GM21619 (cell line): ENCODE data around the gene GRPEL1.
"Not testable (repeated sequence)": the region's sequence is repeated elsewhere in the genome, so short reads cannot be mapped to it uniquely, and the experiment has no call there.

Experiments
- ATAC-seq: cut with Tn5 transposase; IDR thresholded peaks from one replicate; pipeline ENCODE4 v1.9.1; 2021; ENCODE audit not compliant: unreplicated experiment

Gene GRPEL1

DNA sequence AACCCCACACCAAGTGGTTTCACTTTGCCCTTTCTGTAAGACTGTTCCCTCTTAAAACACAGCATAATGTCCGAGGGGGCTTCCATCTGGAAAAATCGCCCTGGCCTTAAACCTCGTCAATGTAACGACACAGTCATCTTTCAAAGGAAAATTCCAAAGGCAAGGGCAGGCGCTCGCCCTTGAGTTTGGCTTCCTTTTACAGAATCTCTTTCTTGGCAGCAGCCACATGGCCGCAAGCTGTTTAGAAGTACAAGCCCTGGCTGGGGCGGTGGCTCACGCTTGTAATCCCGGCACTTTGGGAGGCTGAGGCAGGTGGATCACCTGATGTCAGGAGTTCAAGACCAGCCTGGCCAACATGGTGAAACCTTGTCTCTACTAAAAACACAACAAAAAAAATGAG is 27.1 kb upstream of the GRPEL1 start:
- ATAC-seq = no peak

DNA sequence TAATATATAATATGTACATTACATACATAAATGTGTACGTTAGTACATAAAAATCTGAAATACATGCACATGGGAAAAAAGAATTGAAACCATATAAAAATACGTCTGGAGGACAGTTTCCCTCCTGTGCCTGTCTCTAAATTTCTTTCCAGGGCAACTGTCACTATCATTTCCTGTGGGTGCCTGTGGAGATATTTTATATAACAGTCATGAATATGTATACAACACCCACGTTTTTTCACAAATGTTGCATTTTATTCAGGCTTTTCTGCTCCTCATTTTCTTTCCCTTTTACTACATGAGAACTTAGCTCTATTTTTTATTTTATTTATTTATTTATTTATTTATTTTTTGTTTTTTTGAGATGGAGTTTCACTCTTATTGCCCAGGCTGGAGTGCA is 24.2 kb upstream of the GRPEL1 start:
- no peak for ATAC-seq

DNA sequence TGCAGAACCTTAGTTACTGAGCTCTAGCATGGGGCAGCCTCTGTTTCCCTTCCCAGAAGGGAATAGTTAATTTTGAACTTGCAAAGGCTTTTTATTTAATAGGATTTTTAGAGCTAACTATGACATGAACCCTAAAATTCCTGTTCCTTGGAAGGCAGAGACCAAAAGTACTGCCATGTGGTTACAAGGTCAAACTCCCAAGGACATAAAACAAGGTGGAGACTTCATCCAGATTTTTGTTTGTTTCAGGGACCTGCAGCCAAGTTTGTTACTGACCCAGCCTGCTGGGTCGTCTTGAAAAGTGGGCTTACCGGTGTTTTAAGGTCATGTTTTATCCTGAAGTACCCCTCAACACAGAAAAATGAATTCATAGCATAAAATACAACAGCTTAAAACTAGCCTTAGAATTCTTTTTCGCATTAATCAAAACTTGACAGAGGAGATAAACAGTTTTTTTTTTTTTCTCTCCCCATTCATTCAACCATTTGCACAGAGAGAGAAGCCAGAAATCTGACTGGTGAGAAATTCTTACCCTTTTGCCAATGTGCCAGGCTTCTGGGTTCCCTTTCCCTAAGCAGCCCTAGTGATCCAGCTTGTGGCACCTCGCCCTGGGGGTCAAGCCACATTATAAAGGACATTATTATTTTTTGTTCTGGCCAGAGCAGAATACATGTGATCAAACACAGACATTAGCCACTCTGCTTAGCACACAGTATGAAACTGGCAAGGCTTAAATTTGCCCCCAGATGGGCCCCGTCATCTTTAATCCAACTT is 21.5 kb upstream of the GRPEL1 start:
- no peak for ATAC-seq

DNA sequence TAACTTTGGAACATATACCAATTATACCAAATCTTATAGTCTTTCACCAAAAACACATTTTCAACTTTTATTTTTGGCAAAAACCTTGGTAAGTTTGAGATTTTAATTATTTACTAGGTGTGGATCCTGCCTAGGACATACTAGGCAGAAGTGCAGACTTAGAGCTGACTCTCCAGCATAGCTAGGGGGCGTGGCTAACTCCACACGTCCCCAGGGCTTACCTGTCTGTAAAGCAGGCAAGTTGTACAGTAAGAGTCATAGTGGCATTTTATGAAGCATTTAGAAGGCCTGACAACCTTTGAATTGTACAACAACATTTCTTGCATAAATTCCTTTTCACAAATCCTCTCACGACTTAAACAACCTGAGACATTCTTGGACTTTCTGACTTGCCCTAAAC is 19.2 kb upstream of the GRPEL1 start:
- ATAC-seq = no peak

DNA sequence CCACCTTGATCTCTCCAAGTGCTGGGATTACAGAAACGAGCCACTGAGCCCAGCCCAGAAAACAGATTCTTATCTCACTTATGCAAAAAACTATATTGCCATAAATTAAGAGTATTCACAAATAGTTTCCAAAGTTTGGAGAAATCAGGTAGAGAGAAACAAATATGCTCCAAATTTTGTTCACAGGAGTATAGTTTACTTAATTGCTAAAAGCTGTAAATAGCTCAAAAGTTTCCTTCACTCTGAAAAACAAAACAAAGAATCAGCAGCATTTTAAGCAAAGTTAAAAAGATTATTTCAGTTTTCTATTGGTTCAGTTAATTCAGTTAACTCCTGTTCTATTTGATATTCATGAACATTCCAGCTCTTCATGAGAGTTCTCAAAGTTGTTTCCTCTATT is 18.5 kb upstream of the GRPEL1 start:
- no peak for ATAC-seq

DNA sequence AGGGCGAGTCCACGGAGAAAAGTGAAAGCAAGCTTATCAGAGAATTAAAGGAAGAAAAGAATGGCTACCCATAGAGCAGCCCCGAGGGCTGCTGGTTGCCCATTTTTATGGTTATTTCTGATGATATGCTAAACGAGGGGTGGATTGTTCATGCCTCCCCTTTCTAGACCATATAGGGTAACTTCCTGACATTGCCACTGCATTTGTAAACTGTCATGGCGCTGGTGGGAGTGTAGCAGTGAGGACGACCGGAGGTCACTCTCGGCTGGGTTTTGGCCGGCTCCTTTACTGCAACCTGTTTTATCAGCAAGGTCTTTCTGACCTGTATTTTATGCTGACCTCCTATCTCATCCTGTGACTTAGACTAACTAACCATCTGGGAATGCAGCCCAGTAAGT is 16.7 kb upstream of the GRPEL1 start:
- ATAC-seq = not testable (repeated sequence)

DNA sequence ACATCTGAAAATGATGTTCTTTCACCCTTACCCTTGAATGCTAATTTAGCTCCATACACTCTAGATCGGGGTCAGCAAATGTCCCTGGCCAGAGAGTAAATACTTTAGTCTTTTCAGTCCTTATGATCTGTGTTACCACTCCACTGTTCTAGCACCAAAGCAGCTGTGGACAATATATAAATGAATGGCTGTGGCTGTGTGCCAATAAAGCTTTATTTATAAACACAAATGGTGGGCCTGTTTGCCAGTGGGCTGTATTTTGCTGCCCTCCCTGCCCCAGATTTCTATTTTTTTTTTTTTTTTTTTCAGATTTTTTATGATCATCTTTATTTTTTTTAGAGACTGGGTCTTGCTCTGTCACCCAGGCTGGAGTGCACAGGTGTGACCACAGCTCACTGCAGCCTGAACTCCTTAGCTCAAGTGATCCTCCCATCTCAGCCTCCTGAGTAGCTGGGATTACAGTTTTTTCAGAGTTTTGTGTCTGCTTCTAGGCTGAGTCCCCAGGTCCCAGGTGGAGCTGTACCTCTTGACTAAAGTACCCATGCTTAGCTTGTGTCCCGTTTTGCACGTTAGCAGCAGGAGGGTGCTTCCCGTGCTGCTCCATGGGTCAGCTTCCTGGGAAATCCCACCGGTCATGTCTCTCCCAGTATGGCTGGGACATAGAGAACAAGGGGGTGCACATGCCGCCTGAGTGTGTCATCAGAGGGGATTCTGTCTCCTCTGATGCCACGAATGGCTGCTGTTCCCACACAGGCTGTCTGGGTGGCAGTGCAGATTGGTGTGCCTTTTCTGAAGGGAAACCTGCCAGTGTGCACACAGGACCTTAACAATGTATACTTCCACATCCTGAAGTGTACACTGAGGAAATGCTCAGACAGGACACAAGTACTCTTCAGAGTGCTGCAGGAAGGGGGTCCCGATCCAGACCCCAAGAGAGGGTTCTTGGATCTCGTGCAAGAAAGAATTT is 16.0 kb upstream of the GRPEL1 start:
- no peak for ATAC-seq

DNA sequence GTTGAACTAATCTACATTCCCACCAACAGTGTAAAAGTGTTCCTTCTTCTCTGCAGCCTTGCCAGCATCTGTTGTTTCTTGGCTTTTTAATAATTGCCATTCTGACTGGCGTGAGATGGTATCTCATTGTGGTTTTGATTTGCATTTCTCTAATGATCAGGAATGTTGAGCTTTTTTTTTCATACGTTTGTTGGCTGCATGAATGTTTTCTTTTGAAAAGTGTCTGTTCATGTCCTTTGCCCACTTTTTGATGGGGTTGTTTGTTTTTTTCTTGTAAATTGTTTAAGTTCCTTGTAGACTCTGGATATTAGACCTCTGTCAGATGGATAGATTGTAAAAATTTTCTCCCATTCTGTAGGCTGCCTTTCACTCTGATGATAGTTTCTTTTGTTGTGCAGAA is 12.0 kb upstream of the GRPEL1 start:
- ATAC-seq = not testable (repeated sequence)

DNA sequence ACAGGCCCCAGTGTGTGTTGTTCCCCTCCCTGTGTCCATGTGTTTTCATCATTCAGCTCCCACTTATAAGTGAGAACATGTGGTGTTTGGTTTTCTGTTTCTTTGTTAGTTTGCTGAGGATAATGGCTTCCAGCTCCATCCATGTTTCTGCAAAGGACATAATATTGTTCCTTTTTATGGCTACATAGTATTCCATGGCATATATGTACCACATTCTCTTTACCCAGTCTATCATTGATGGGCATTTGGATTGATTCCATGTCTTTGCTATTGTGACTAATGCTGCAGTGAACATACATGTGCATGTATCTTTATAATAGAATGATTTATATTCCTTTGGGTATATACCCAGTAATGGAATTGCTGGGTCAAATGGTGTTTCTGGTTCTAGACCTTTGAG is 11.6 kb upstream of the GRPEL1 start:
- not testable (repeated sequence) for ATAC-seq

DNA sequence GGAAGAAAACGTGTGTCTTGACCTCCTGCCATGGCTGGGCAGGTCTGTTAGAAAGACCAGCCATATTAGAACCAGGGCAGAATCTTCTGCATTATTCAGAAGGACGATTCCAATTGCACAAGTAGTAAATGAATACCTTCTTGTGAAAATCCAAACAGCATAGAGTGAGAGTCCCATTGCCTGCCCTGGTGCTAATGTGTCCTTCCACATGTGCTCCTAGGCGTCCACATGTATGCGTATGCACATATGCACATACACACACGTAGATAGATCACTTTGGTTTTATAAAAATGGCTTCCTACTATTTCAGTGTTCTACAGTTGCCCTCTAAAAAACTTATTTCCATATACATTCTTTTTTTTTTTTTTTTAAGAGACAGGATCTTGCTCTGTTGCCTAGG is 10.2 kb upstream of the GRPEL1 start:
- ATAC-seq = no peak

DNA sequence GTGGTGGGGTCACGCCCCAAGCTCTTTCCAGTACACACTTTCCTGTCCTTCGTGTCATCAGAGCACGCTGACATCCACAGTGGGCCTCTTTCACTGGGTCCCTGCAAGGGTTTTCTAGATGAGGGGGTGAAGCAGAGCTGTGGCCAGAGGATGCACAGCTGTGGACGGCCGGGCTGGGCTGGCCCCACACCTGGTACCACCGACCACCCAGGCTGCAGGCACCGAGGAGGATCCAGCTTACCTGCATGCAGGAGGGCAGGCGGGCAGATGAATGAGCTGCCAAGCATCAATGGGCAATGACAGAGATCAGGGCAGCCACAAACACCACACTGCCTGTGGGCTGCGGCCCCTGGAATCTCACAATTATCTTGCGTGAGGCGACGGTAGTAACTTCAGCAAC is 9.5 kb upstream of the GRPEL1 start:
- ATAC-seq = no peak

DNA sequence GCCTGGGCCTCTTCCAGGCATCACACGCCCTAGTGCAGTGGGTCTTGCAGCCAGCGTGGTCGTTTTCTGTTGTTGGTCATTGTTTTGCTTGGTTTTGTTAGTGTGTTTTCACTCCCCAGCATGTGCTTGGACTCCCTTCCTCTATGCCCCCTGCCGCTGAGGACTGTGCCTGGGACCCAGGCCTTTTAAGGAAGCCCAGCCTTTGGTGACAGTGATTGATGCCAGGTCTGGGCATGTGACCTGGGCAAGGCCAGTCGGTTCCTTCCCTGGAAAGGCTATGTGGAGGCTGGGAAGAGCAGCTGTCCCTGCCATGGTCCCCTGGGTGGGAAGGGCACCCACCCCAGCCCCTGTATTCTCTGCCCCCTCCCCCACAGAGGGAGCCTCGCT is 8.8 kb upstream of the GRPEL1 start:
- no peak for ATAC-seq

DNA sequence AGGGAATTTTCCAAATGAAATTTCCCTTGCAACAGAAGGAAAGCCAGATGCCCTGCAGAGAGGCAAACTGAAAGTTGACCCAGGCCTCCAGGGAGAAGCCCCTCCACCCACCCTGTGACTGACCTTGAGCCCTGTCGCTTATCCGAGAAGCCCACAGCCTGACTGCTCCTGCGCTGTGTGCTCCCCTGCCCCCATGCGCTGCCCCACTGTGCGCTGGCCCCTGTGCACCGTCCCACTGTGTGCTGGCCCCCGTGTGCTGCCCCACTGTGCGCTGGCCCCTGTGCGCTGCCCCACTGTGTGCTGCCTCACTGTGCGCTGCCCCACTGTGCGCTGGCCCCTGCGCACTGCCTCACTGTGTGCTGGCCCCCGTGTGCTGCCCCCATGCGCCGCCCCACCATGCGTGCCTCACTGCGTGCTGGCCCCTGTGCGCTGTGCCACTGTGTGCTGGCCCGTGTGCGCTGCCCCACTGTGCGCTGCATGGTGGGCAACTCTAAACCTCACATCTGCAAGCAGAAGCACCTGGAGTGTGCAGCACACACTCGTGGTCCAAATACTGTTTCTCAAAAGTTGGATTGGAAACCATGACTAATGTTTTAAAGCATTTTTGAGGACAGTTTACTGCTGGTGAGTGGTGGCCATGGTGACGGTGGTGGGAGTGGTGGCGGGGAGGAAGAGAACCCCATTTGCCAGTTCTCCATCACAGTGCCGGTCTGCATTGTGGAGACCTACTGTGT is 8.3 kb upstream of the GRPEL1 start:
- ATAC-seq = no peak

DNA sequence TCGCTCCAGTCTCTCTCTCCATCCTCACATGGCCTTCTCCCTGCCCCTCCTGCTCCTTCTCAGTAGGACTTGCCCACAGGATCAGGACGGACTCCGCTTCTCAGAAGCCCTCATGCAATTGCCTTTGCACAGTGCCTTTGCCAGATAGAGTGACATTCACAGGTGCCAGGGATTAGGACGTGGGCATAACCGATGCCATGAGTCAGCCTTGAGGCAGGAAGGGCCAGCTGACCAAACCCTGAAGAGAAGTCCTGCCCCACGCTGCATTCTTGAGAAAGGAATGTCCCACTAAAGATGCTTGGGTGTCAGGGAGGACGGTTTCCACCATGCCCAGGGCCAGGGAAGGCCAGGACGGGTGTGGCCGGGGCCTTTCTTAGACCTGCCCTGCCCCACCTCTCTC is 6.6 kb upstream of the GRPEL1 start:
- no peak for ATAC-seq

DNA sequence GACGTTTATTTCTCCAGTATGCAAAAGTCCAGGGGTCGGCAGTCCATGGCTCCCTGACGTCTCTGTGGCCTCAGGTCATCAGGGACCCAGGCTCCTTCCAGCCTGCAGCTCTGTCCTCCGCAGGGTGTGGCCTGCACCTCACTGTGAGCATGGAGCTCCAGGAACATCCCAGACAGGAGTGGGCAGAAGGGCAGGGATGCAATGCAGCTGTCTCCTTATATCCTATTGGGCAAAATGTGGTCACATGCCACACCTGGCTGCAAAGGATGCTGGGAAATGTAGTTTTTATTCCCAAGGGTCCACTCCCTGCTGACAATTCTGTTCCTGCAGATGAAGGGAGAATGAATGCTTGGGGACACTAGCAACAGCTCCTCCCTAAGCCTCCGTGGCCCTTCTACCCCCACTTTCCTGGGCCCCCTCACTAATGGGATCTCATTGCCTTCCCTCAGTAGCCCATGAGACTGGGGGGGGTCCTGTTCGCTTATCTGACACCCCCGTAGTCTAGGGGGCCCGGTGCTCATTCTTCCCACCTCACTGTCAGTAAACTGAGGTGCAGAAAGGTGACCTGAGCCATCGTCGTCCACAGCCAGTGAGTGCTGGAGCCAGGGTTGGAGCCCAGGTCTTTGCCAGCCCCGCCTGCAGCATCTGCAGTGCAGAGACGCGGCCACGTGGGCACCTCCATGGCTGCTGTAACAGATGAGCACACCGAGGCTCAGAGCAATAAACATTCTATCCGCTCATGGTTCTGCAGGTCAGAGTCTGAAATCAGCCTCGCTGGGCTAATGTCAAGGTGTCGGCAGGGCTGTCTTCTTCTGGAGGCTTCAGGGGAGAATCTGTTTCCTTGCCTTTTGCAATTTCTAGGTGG is 5.9 kb upstream of the GRPEL1 start:
- no peak for ATAC-seq

DNA sequence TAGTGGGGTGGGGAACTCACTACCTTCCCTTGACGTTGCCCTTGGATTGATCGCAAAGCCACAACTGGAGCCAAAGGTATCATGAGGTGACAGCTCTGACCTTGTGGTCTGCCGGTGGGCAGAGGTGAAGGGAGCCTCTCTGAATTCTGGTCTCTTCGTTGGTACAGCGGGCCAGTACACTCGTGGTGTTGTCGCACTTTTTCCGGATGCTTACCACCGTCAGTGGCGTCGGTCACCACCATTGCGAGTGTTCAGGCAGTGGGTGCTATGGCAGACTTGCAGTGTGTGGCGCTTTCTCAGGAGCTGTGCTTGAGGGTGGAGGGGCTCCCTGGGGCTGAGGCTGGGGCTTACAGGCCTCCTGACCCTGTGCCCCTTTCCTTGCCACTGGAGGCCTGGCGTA is 5.2 kb upstream of the GRPEL1 start:
- ATAC-seq = no peak

DNA sequence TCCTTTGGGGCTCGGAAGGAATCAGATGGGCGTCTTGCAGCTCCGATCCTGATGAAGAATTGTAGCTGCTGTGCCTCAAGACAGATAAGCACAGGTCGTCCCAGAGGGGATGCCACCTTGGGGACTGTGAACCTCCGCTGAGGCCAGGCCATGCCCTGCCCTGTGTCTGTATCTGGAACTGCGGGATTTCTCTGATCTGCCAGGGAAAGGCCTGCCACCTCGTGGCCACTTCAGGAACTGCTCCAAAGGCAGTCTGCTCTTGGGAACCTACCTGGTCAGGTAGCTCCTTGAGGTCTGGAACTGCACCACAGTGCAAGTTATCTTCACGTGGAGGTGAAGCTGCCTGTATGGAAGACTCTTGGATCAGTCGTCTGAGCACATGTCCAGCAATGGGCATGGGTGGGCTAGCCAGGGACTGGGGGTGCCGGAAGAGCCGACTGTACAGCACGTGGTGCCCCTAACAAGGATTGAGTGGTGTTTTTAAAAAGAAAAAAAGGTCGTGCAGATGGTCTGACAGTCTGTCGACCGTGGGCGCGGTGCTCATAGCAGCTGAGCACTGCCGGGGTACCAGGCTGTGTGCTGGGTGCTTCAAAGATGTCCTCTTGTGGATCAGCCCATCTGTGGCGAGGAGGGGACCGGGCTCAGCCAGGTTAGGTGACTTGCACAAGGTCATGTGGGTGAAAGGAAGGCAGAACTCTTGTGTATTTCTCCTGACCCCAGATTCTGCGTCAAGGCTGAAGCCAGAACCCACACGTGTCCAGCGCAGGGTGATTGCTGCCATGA is 3.1 kb upstream of the GRPEL1 start:
- peak; percentile 28 for ATAC-seq

DNA sequence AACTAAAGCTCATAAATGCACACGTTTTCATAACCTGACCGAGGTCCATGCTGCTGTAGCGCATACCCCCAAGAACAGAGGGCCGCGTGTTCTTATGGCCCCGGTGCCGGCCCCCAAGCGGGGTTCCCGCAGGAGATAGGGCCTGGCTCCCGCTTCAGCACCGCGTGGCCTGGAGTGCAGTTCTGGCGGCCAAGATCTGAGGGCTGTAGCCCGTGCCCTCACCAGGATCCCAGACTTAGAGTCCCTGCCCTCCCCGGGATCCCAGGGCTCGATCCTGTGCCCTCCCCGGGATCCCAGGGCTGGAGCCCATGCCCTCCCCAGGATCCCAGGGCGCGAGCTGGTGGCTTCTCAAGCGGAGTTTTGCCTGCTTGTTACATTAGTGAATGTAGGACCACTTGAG is 1.0 kb upstream of the GRPEL1 start:
- no peak for ATAC-seq

DNA sequence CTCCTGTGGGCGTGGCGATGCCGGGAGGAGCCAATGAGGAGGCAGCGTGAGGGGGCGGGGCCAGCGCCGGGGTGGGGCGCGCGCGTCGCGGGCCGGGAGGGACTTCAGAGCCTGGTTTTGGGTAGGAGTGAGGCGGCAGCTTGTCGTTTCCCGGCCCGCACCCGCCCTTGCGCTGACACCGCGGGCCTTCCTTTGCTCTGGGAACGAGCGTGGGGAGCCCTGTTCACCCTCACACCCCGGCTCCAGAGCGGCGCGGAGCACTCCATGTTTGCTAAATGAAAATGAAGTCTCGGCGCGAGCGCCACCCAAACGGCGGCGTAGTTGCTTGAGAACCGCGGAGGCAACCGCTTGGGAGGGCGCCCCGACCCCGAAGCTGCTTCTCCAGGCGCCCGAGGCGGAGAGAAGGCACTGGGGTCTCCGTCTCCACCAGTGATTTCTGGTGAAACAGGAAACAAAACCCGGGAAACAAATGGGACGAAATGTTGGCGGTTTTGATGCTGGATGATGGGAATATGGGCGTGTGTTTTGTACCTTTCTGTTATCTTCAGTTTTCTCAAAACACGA is 497 bp upstream of the GRPEL1 start:
- ATAC-seq = no peak

DNA sequence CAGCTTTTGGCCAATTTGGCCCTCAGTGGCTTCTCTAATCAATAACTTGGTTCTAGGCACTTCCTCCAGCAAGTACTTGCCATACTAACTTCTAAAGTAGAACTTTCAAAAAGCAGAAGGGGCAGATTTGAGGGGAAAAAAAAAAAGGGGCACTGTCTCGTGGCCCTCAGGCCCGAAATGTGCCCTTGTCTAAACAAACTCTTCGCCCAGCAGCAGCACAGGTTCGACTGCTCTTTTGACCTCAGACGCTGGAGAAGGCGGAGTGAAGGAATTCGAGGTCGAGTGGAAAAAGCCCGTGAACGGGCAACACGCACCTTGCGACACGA is 775 bp downstream of the GRPEL1 start:
- no peak for ATAC-seq
